GM12878 (cell line): ENCODE measurements around the gene HBQ1. TPM values are rescaled to one million over a fixed set of nuclear protein-coding genes. Genes with fewer than 3 reads are reported as not detected.
A peak's percentile ranks its signal among the peaks of the same experiment; 100 is the strongest.

ENCODE experiments used
- ATAC-seq: fragments of 200-7000 bp; cut with Tn5 transposase; 3 replicates; pipeline ENCODE4 v1.9.1; 2020; ENCODE audit warnings: mild to moderate bottlenecking, moderate library complexity
- BruUV-seq: library from RNA; stranded (reverse); fragments of 400-500 nt; replicated peaks from 2 replicates; lab custom pipeline; 2021; lab: Mats Ljungman, UMichigan
- CTCF ChIA-PET: fragments of 300-600 bp; sonication (Branson Sonifier 250); formaldehyde crosslinking; extraction: SDS; loops from one replicate; lab custom pipeline; 2021; ENCODE audit warnings: inconsistent platforms; lab: Yijun Ruan, JAX
- POLR2A ChIA-PET: fragments of 350-600 bp; formaldehyde crosslinking; extraction: SDS; loops from one replicate; lab custom pipeline; 2021; ENCODE audit warnings: inconsistent platforms; lab: Charles Lee
- RAD21 ChIA-PET: fragments of 300-600 bp; sonication (Branson Sonifier 250); formaldehyde crosslinking; loops from one replicate; lab custom pipeline; 2023; ENCODE audit warnings: antibody characterized with exemption; ENCODE audit not compliant: unreplicated experiment; lab: Charles Lee
- SMC1A ChIA-PET: fragments of 300-600 bp; sonication (Branson Sonifier 250); formaldehyde crosslinking; loops from one replicate; lab custom pipeline; 2023; ENCODE audit not compliant: unreplicated experiment, uncharacterized antibody; lab: Charles Lee
- DNase-seq: peaks from one replicate; pipeline ENCODE4 v3.0.0-alpha.2; 2011; ENCODE audit warnings: low read depth, low spot score
- FAIRE-seq: peaks from 3 replicates; lab custom pipeline; 2011; peaks lifted over from hg19 to GRCh38; lab: Jason Lieb, UNC
- H2AFZ ChIP-seq: 2 replicates; pipeline ENCODE4 v1.6.0; 2011; ENCODE audit warnings: low read depth, low read length, control low read depth; ENCODE audit not compliant: control insufficient read depth
- H3K27ac ChIP-seq: 2 replicates; pipeline ENCODE4 v1.5.1; 2011; ENCODE audit warnings: control low read depth; ENCODE audit not compliant: control insufficient read depth, insufficient read depth
- H3K27me3 ChIP-seq, 2 experiments: replicated peaks in 1 of 2; 2 replicates each; pipeline versions ENCODE4 v1.6.0 to v1.6.1; 2011; ENCODE audit warnings: low read length in 1 of 2; ENCODE audit not compliant: control insufficient read depth in 2 of 2, insufficient read depth in 2 of 2
- H3K36me3 ChIP-seq, 2 experiments: 2 replicates each; pipeline ENCODE4 v1.5.1; 2011; ENCODE audit warnings: low read length in 1 of 2; ENCODE audit not compliant: control insufficient read depth in 2 of 2, insufficient read depth in 2 of 2
- H3K4me1 ChIP-seq: 2 replicates; pipeline ENCODE4 v1.6.1; 2011; ENCODE audit warnings: mild to moderate bottlenecking, low read length, moderate library complexity, mixed read lengths; ENCODE audit not compliant: control insufficient read depth, insufficient read depth
- H3K4me2 ChIP-seq: 2 replicates; pipeline ENCODE4 v1.6.0; 2011; ENCODE audit warnings: control low read depth; ENCODE audit not compliant: control insufficient read depth, insufficient read depth
- H3K4me3 ChIP-seq: fragments of 200-600 bp; sonication (generic); 2 replicates; pipeline ENCODE4 v1.5.1; 2016
- H3K79me2 ChIP-seq: 2 replicates; pipeline ENCODE4 v1.6.0; 2011; ENCODE audit warnings: low read length; ENCODE audit not compliant: control insufficient read depth, insufficient read depth
- H3K9ac ChIP-seq: 2 replicates; pipeline ENCODE4 v1.8.0; 2011; ENCODE audit warnings: low read length, control low read depth, mixed read lengths; ENCODE audit not compliant: control insufficient read depth, insufficient read depth
- H3K9me3 ChIP-seq: replicated peaks from 3 replicates; pipeline ENCODE4 v1.5.1; 2011; ENCODE audit warnings: mild to moderate bottlenecking, low read length; ENCODE audit not compliant: control insufficient read depth, insufficient read depth
- H4K20me1 ChIP-seq: 2 replicates; pipeline ENCODE4 v1.6.0; 2011; ENCODE audit not compliant: control insufficient read depth, insufficient read depth
- ATF2 ChIP-seq: IDR thresholded peaks from 2 replicates; pipeline ENCODE4 v1.6.1; 2012; ENCODE audit warnings: low read length, inconsistent platforms
- BACH1 ChIP-seq: fragments of 450-650 bp; IDR thresholded peaks from 2 replicates; pipeline ENCODE4 v1.6.1; 2017; ENCODE audit warnings: mild to moderate bottlenecking, borderline replicate concordance
- BCL11A ChIP-seq: IDR thresholded peaks from 2 replicates; pipeline ENCODE4 v1.6.1; 2011; ENCODE audit warnings: low read depth, low read length
- BCL3 ChIP-seq: IDR thresholded peaks from 2 replicates; pipeline ENCODE4 v1.6.1; 2011; ENCODE audit warnings: borderline replicate concordance, low read depth, mild to moderate bottlenecking, moderate library complexity, low read length; ENCODE audit not compliant: insufficient read depth, poor library complexity, severe bottlenecking
- CBFB ChIP-seq: IDR thresholded peaks from 2 replicates; pipeline ENCODE4 v1.6.1; 2016; ENCODE audit warnings: antibody characterized with exemption, low read depth
- CBX5 ChIP-seq: sonication (generic); IDR thresholded peaks from 2 replicates; pipeline ENCODE4 v1.6.1; 2016; ENCODE audit warnings: low read depth, moderate library complexity, mild to moderate bottlenecking, inconsistent platforms
- CREM ChIP-seq: IDR thresholded peaks from 2 replicates; pipeline ENCODE4 v1.6.1; 2014; ENCODE audit warnings: antibody characterized with exemption, low read depth
- FOXM1 ChIP-seq: IDR thresholded peaks from 2 replicates; pipeline ENCODE4 v1.6.1; 2012; ENCODE audit warnings: low read depth, mild to moderate bottlenecking, inconsistent platforms, low read length, moderate library complexity
- NFYA ChIP-seq: IDR thresholded peaks from 2 replicates; pipeline ENCODE4 v1.6.1; 2011; ENCODE audit warnings: low read depth, mild to moderate bottlenecking, low read length, improper control_type of control experiment, borderline replicate concordance
- NKRF ChIP-seq: fragments of 450-650 bp; conservative IDR thresholded peaks from 2 replicates; pipeline ENCODE4 v1.6.1; 2017; ENCODE audit warnings: mild to moderate bottlenecking, moderate library complexity
- POLR2AphosphoS2 ChIP-seq: IDR thresholded peaks from 2 replicates; pipeline ENCODE4 v1.6.1; 2011; ENCODE audit warnings: low read depth, mild to moderate bottlenecking, low read length, improper control_type of control experiment, moderate library complexity
- POU2F2 ChIP-seq: IDR thresholded peaks from 3 replicates; pipeline ENCODE4 v1.6.1; 2011; ENCODE audit warnings: low read depth, mild to moderate bottlenecking, low read length, borderline replicate concordance
- RUNX3 ChIP-seq: IDR thresholded peaks from 2 replicates; pipeline ENCODE4 v1.6.1; 2012; ENCODE audit warnings: low read length, inconsistent platforms
- SREBF1 ChIP-seq: IDR thresholded peaks from 2 replicates; pipeline ENCODE4 v1.6.1; 2012; ENCODE audit warnings: mild to moderate bottlenecking, low read length
- SREBF2 ChIP-seq: IDR thresholded peaks from 2 replicates; pipeline ENCODE4 v1.6.1; 2012; ENCODE audit warnings: mild to moderate bottlenecking, low read length
- WGBS: methylation state at CpG from one replicate; pipeline ENCODE4 v1.1.6; 2016; ENCODE audit warnings: low lambda C conversion rate; ENCODE audit not compliant: insufficient replicate concordance, insufficient coverage; ENCODE audit errors: missing lambda C conversion rate; 5-methylcytosine and 5-hydroxymethylcytosine counted together
- in situ Hi-C: fragments of 300-500 bp; cut with MboI; formaldehyde crosslinking; loops from 9 replicates; pipeline ENCODE4 v1.14.3; 2018; ENCODE audit warnings: mixed read lengths
- intact Hi-C: fragments of 100-400 bp; cut with micrococcal nuclease; formaldehyde crosslinking; loops from one replicate; pipeline ENCODE4 v1.14.2; 2022; ENCODE audit not compliant: unreplicated experiment
- polyA plus RNA-seq, 11 experiments: library from polyadenylated mRNA; depleted of rRNA in 4 of 11; unstranded in 6 of 11; stranded (reverse) in 5 of 11; fragments of >200 nt; fragmentation: Nextera tagmentation in 4 of 11; fragmentation: Illumina TruSeq in 1 of 11; extraction: Ambion mirVana in 4 of 11; extraction: Trizol in 1 of 11; gene quantifications; 1 replicate in 1 of 11; 2 replicates in 10 of 11; pipeline versions ENCODE4 v1.2.1 to v1.2.3, GENCODE V29; 2011 to 2016; ENCODE audit warnings: inconsistent platforms in 2 of 11, missing spikeins in 2 of 11, low read depth in 1 of 11
- total RNA-seq, 4 experiments: library from RNA; depleted of rRNA in 3 of 4; stranded (reverse); fragments of >200 nt in 3 of 4; fragmentation: Illumina TruSeq in 1 of 4; extraction: Trizol in 1 of 4; gene quantifications; 2 replicates each; pipeline versions ENCODE4 v1.2.1 to v1.2.3, GENCODE V29; 2013 to 2021
- TF ChIP-seq, protein P1 (sequence below): IDR thresholded peaks from 2 replicates; pipeline ENCODE4 v1.6.1; 2012; ENCODE audit warnings: mild to moderate bottlenecking, low read depth, low read length

Gene HBQ1
- total and polyA plus RNA-seq, 10 of the 15 experiments (the other 5 are each of a cell fraction or from before 2014, with no cell fraction given) = not detected

DNA sequence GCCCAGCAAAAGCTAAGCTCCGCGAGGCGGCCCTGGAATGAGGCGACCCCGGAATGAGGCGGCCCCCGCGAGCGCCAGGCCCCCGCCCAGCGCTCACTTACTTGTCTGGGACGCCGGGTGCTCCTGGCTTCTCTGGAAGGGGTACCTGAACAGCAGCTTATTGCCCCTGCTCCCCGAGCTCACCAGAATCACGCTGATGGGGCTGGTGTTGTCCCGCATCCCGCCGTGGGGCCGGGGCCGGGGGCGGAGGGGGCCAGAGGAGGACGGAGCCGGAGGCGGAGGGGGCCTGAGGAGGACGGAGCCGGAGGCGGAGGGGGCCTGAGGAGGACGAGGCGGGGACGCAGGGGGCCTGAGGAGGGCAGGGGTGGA, 42.2 kb upstream of the HBQ1 start:
- 2% methylated on average over 15 of the region's 30 CpGs for WGBS
- no peak for DNase-seq
- H3K4me3 ChIP-seq = peak overlapping the region; percentile 95
- H3K4me2 ChIP-seq = peak overlapping the region; percentile 75; the same call in 1 of the 2 replicates
- H3K9ac ChIP-seq = peak overlapping the region; percentile 90
- no peak for FAIRE-seq
- intact Hi-C loops = no loop called here
- RAD21 ChIA-PET = no interaction called here
- peak; percentile 45 for ATAC-seq
- POLR2A ChIA-PET = interaction anchor here (0.5 to 1.5 kb wide), 3 partner anchors 9 to 211 kb away, joined by 3 to 5 read pairs (median 5); no protein-coding TSS in a partner anchor
- no peaks in the 10 kb centered on the region for H3K9me3 ChIP-seq
- H3K36me3 ChIP-seq = no peaks in the 10 kb centered on the region
- H3K79me2 ChIP-seq = peaks cover 24% of the 10 kb centered on the region
- SMC1A ChIA-PET = no interaction called here
- H4K20me1 ChIP-seq = no peaks in the 10 kb centered on the region
- no peaks in the 10 kb centered on the region for H3K27me3 ChIP-seq
- in situ Hi-C loops = no loop called here
- CTCF ChIA-PET = interaction anchor here (0.6 kb wide), 1 partner anchor 55 kb away, joined by 3 read pairs; no protein-coding TSS in a partner anchor
- no TSS peak for BruUV-seq
- peak overlapping the region; percentile 74 for H3K27ac ChIP-seq
- peak overlapping the region; percentile 64 for H2AFZ ChIP-seq
- H3K4me1 ChIP-seq = peaks cover 3% of the 10 kb centered on the region; the same call in 1 of the 2 replicates
- TF ChIP-seq SREBF2 (no peak), CBFB (no peak), NFYA (no peak), ATF2 (no peak), CREM (no peak), CBX5 (no peak), NKRF (no peak), BCL3 (no peak), SREBF1 (no peak), BCL11A (no peak), POU2F2 (no peak), POLR2AphosphoS2 (no peak), FOXM1 (no peak), RUNX3 (no peak), BACH1 (no peak)
- TF ChIP-seq, protein P1, sequence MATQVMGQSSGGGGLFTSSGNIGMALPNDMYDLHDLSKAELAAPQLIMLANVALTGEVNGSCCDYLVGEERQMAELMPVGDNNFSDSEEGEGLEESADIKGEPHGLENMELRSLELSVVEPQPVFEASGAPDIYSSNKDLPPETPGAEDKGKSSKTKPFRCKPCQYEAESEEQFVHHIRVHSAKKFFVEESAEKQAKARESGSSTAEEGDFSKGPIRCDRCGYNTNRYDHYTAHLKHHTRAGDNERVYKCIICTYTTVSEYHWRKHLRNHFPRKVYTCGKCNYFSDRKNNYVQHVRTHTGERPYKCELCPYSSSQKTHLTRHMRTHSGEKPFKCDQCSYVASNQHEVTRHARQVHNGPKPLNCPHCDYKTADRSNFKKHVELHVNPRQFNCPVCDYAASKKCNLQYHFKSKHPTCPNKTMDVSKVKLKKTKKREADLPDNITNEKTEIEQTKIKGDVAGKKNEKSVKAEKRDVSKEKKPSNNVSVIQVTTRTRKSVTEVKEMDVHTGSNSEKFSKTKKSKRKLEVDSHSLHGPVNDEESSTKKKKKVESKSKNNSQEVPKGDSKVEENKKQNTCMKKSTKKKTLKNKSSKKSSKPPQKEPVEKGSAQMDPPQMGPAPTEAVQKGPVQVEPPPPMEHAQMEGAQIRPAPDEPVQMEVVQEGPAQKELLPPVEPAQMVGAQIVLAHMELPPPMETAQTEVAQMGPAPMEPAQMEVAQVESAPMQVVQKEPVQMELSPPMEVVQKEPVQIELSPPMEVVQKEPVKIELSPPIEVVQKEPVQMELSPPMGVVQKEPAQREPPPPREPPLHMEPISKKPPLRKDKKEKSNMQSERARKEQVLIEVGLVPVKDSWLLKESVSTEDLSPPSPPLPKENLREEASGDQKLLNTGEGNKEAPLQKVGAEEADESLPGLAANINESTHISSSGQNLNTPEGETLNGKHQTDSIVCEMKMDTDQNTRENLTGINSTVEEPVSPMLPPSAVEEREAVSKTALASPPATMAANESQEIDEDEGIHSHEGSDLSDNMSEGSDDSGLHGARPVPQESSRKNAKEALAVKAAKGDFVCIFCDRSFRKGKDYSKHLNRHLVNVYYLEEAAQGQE = no peak
